HepG2 (cell line): ENCODE results near the gene ADAM10.

Experiments
- CREM ChIP-seq, 2 experiments: sonication (generic) in 1 of 2; formaldehyde crosslinking in 1 of 2; IDR thresholded peaks; 2 replicates each; pipeline versions ENCODE4 v1.4.0 to v1.6.1; 2016 to 2020; ENCODE audit warnings: antibody characterized with exemption in 1 of 2, mild to moderate bottlenecking in 1 of 2, missing genetic modification reagents in 1 of 2
- EZH2 ChIP-seq: conservative IDR thresholded peaks from 2 replicates; pipeline ENCODE4 v1.6.1; 2012; ENCODE audit warnings: mild to moderate bottlenecking, low read depth, low read length, moderate library complexity
- GATAD1 ChIP-seq: IDR thresholded peaks from 2 replicates; pipeline ENCODE4 v1.6.1; 2016; ENCODE audit warnings: missing genetic modification reagents, missing compliant biosample characterization
- MXI1 ChIP-seq: IDR thresholded peaks from 3 replicates; pipeline ENCODE4 v1.6.1; 2012; ENCODE audit warnings: low read depth, low read length, inconsistent platforms, borderline replicate concordance
- RAD21 ChIP-seq: fragments of 450-650 bp; formaldehyde crosslinking; IDR thresholded peaks from 2 replicates; pipeline ENCODE4 v1.5.0; 2020; ENCODE audit warnings: mild to moderate bottlenecking
- RNF2 ChIP-seq: fragments of 450-650 bp; conservative IDR thresholded peaks from 2 replicates; pipeline ENCODE4 v1.6.1; 2016; ENCODE audit warnings: low read depth
- SYNCRIP ChIP-seq: fragments of 200-400 bp; formaldehyde crosslinking; IDR thresholded peaks from 2 replicates; pipeline ENCODE4 v1.6.1; 2018; ENCODE audit warnings: mild to moderate bottlenecking, low read depth, low read length; ENCODE audit not compliant: insufficient read depth
- TBP ChIP-seq: sonication (generic); formaldehyde crosslinking; IDR thresholded peaks from 2 replicates; pipeline ENCODE4 v1.5.0; 2020; ENCODE audit warnings: missing genetic modification reagents
- TGIF2 ChIP-seq: IDR thresholded peaks from 2 replicates; pipeline ENCODE4 v1.6.1; 2016; ENCODE audit warnings: control low read depth, missing compliant biosample characterization
- TOPORS ChIP-seq: sonication (generic); formaldehyde crosslinking; IDR thresholded peaks from 2 replicates; pipeline ENCODE4 v1.8.0; 2023; ENCODE audit warnings: mild to moderate bottlenecking, missing genetic modification reagents
- TF ChIP-seq, protein P1 (sequence below): sonication (generic); formaldehyde crosslinking; IDR thresholded peaks from 2 replicates; pipeline ENCODE4 v1.8.1; 2022; ENCODE audit warnings: low read depth, mild to moderate bottlenecking, missing genetic modification reagents
- TF ChIP-seq, protein P2 (sequence below): sonication (generic); formaldehyde crosslinking; IDR thresholded peaks from 2 replicates; pipeline ENCODE4 v1.9.0; 2021; ENCODE audit warnings: missing genetic modification reagents, borderline replicate concordance
- TF ChIP-seq, protein P3 (sequence below): sonication (generic); formaldehyde crosslinking; IDR thresholded peaks from 2 replicates; pipeline ENCODE4 v1.5.0; 2020; ENCODE audit warnings: mild to moderate bottlenecking, missing genetic modification reagents, moderate library complexity

GRCh38 chr15:58684036-58684710 is 65.3 kb downstream of the ADAM10 start:
- TF ChIP-seq, protein P1, sequence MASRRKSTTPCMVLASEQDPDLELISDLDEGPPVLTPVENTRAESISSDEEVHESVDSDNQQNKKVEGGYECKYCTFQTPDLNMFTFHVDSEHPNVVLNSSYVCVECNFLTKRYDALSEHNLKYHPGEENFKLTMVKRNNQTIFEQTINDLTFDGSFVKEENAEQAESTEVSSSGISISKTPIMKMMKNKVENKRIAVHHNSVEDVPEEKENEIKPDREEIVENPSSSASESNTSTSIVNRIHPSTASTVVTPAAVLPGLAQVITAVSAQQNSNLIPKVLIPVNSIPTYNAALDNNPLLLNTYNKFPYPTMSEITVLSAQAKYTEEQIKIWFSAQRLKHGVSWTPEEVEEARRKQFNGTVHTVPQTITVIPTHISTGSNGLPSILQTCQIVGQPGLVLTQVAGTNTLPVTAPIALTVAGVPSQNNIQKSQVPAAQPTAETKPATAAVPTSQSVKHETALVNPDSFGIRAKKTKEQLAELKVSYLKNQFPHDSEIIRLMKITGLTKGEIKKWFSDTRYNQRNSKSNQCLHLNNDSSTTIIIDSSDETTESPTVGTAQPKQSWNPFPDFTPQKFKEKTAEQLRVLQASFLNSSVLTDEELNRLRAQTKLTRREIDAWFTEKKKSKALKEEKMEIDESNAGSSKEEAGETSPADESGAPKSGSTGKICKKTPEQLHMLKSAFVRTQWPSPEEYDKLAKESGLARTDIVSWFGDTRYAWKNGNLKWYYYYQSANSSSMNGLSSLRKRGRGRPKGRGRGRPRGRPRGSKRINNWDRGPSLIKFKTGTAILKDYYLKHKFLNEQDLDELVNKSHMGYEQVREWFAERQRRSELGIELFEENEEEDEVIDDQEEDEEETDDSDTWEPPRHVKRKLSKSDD (CRISPR knock-in tag): no peak
- TF ChIP-seq RNF2 (no peak), EZH2 (no peak), SYNCRIP (no peak), GATAD1 (no peak), TBP (CRISPR knock-in tag) (no peak), RAD21 (CRISPR knock-in tag) (no peak), MXI1 (no peak), TOPORS (CRISPR knock-in tag) (no peak), TGIF2 (CRISPR knock-in tag) (no peak), CREM (IDR thresholded peaks at IDR 0.05) (no peak), CREM (CRISPR knock-in tag; IDR thresholded peaks at IDR 0.05) (no peak)
- TF ChIP-seq, protein P2, sequence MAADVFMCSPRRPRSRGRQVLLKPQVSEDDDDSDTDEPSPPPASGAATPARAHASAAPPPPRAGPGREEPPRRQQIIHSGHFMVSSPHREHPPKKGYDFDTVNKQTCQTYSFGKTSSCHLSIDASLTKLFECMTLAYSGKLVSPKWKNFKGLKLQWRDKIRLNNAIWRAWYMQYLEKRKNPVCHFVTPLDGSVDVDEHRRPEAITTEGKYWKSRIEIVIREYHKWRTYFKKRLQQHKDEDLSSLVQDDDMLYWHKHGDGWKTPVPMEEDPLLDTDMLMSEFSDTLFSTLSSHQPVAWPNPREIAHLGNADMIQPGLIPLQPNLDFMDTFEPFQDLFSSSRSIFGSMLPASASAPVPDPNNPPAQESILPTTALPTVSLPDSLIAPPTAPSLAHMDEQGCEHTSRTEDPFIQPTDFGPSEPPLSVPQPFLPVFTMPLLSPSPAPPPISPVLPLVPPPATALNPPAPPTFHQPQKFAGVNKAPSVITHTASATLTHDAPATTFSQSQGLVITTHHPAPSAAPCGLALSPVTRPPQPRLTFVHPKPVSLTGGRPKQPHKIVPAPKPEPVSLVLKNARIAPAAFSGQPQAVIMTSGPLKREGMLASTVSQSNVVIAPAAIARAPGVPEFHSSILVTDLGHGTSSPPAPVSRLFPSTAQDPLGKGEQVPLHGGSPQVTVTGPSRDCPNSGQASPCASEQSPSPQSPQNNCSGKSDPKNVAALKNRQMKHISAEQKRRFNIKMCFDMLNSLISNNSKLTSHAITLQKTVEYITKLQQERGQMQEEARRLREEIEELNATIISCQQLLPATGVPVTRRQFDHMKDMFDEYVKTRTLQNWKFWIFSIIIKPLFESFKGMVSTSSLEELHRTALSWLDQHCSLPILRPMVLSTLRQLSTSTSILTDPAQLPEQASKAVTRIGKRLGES (CRISPR knock-in tag): no peak
- TF ChIP-seq, protein P3, sequence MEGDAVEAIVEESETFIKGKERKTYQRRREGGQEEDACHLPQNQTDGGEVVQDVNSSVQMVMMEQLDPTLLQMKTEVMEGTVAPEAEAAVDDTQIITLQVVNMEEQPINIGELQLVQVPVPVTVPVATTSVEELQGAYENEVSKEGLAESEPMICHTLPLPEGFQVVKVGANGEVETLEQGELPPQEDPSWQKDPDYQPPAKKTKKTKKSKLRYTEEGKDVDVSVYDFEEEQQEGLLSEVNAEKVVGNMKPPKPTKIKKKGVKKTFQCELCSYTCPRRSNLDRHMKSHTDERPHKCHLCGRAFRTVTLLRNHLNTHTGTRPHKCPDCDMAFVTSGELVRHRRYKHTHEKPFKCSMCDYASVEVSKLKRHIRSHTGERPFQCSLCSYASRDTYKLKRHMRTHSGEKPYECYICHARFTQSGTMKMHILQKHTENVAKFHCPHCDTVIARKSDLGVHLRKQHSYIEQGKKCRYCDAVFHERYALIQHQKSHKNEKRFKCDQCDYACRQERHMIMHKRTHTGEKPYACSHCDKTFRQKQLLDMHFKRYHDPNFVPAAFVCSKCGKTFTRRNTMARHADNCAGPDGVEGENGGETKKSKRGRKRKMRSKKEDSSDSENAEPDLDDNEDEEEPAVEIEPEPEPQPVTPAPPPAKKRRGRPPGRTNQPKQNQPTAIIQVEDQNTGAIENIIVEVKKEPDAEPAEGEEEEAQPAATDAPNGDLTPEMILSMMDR (CRISPR knock-in tag): no peak
